ENCODE results near the gene FOXB2. TPM values are rescaled to one million over a fixed set of nuclear protein-coding genes. Genes with fewer than 3 reads are reported as not detected.
"Not testable (repeated sequence)": the region's sequence is repeated elsewhere in the genome, so short reads cannot be mapped to it uniquely, and the experiment has no call there.

FOXB2 gene
- total RNA-seq, 1 experiment from 2014 or later = not detected

DNA sequence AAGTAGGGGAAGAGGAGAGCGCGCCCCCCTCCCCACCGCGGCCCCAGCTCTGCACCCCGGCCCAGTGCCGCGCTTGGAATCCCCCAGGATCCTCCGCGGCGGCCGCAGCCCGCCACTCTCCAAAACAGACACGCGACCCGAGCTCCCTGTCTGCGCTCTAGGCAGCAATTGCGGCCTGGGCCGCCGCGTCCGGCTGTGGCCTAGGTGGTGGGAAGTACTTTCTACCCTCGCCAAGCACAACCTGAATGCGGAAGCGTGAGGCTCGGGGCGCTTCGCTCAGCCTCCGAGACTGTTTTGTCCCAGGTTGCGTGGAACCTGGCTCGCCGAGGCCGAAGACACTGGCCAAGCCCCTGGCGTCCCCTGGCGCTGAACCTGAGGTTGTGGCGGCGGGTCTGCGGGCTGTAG, 3.3 kb upstream of the FOXB2 start:
- no peak for DNase-seq (ENCODE audit: low spot score)

DNA sequence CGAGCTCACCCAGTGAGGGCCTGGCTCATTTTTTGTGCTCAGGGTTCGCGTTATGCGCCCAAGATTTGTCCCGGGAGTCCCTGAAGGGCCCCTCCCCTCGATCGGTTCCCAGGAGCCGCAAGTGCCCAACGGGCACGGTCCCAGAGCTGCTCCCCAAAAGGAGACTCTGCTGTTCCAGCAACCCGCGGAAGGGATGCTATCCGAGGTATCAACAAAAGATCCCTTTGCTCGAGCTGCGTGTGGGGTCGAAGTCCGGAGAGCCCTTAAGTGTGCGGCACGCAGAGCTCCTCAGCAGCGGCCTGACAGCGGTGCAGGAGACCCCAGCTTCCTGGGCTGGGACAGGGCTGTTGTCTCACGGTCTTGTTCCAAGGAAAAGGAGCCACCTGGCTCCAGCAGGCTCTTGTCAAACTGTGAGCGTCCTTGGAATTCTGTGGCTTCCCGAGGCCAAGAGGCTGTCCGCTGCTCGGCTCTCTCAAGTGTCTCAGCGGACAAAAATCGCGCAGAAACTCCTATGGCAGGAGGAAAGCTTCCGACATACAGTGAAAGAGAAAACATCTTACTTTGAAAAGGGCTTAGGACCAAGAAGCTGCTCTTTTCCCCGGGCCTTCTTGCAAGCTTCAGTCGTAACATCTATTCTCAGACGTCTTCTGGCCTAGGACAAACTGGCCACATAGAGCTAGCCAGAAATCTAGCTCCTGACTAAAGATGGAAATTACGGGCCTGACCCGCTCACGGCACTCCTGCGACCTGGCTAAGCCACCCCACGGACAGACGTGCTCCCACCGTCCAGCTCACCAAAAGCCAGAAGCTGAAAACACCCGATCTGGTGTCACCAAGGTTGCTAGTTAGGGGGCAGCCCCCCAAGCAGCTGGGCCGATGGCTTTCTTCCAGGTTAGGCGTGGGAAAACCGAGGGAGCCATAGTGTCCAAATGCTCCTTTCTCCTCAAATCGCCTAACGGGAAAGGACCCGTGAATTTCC, 2.6 kb upstream of the FOXB2 start:
- DNase-seq (ENCODE audit: low spot score) = no peak

DNA sequence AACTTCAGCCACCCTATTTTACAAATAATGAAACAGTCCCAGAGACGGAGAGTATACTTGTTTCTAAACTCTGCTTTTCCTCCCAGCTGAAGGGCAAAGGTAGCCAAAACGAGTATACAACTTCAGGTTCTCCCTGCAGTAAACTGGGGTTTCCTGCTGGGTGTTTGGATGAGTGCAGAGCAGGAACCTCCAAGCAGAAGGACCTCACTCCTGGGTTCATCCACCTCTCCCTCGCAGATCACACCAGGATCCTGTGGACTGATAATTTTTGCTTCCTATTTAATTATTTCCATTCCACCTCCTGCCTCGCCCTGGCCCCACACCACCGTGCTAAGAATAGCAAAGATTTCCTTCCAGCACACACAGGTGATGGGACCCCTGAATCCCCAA, 2.0 kb upstream of the FOXB2 start:
- no peak for DNase-seq (ENCODE audit: low spot score)

DNA sequence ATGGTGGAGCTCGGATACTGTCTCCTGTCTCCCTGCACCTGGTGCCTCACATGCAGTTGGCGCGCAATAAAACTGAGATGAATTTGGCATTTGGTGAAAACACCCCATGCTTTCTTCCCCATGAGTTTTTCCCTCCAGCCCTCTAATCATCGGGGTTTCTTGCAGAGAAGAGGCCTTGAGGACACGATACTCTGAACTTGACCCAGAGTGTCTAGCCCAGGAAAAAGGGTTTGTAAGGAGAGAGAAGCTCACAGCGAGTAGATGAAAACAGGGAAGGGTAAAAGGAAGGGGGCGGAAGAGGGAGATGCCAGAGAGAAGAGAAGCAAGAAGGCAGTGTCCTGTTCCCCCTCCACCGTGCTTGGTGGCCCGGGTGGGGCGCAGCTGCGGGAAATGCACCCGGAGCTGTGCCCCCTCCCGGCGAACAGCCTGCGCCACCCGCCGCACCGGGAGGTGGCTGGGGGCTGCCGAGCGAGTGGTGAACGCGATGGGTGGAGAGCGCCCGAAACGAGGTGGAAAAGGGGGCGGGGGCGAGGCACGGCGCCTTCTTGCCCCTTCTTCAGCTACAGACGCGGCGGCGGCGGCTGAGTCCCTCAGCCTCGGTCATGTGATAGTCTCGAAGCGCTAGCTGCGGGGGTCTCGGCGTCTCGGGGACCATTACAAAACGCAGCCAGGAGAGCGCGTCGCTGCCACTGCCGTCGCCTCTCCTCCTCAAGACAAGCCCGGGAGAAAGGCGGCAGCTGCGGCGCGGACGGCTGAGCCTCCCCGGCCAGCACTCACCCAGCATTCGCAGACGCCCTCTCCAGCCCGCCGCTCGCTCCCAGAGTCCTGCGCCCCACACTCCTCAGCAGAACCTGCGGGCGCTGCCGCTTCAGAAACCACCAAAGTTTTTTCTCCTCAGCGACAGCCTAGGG, 1.1 kb upstream of the FOXB2 start:
- no peak for DNase-seq (ENCODE audit: low spot score)

DNA sequence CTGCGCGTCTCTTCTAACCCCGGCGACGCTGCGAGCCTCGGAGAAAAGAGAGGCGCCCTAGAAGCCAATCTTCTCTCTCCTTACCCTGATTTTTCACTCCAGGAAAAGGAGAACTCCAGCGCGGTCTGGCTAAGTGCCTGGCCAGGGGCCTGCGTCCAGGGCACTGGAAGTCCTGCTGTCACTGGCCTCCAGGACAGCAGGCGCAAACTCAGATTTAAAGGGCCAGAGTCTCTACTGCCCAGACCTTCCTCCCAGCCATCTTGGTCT, 553 bp upstream of the FOXB2 start:
- no peak for DNase-seq (ENCODE audit: low spot score)

DNA sequence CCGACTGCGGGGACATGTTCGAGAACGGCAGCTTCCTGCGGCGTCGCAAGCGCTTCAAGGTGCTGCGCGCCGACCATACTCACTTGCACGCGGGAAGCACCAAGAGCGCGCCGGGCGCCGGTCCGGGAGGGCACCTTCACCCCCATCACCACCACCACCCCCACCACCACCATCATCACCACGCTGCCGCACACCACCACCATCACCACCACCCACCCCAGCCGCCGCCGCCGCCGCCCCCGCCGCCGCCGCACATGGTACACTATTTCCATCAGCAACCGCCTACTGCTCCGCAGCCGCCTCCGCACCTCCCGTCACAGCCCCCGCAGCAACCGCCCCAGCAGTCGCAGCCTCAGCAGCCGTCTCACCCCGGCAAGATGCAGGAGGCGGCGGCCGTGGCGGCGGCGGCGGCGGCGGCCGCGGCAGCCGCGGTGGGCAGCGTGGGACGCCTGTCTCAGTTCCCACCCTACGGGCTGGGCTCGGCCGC, 514 bp downstream of the FOXB2 start:
- DNase-seq (ENCODE audit: low spot score) = no peak

DNA sequence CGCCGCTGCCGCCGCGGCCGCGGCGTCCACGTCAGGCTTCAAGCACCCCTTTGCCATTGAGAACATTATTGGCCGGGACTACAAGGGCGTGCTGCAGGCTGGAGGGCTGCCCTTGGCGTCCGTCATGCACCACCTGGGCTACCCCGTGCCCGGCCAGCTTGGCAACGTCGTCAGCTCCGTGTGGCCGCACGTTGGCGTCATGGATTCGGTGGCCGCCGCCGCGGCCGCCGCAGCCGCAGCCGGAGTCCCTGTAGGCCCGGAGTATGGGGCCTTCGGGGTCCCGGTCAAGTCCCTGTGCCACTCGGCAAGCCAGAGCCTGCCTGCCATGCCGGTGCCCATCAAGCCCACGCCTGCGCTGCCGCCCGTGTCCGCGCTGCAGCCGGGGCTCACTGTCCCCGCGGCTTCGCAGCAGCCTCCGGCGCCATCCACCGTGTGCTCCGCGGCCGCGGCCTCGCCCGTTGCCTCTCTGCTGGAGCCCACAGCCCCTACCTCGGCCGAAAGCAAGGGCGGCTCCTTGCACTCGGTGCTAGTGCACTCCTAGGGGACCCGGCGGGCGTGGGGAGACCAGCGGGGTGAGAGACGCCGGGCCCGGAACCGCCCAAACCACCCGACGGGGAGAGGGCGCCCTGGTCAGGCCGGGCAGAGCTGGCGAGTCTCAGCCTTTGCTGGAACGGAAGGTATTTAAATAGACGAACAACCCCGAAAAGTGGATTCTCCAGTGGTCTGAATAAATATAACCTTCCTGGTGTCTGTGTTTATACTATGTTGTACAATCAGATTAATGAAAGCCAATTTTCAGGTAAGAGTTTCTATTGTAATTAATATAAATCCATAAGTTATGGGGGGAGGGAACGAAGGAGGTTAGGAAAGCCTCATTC, 1.2 kb downstream of the FOXB2 start:
- DNase-seq (ENCODE audit: low spot score) = no peak

DNA sequence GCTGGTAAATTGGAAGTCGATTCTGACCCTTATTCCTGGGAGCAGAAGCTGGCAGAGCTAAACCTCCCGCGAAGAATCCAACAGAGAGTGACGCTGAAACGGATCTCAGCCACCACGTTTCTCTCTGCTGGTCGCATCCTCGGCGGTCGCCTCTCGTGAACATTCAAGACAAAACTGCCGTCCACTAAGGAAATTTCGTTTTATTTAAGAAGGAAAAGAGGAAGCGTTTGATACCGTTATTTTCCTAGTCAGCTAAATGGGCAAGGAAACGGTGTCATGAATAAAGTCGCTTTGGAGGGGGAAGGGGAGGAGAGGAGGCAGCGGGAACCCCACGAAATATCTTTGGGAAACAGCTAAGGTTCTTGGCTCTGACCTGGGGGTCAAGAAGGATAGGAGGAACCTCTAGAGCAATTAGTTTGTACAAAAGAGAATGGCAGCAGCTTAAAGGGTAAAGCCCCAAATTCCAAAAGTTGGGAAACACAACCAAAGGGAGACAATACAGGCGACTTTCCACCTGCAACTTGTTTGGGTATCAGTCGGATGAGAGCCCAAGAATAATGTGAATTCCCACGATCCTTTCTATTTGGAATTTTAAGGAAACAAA, 1.9 kb downstream of the FOXB2 start:
- DNase-seq (ENCODE audit: low spot score) = no peak

DNA sequence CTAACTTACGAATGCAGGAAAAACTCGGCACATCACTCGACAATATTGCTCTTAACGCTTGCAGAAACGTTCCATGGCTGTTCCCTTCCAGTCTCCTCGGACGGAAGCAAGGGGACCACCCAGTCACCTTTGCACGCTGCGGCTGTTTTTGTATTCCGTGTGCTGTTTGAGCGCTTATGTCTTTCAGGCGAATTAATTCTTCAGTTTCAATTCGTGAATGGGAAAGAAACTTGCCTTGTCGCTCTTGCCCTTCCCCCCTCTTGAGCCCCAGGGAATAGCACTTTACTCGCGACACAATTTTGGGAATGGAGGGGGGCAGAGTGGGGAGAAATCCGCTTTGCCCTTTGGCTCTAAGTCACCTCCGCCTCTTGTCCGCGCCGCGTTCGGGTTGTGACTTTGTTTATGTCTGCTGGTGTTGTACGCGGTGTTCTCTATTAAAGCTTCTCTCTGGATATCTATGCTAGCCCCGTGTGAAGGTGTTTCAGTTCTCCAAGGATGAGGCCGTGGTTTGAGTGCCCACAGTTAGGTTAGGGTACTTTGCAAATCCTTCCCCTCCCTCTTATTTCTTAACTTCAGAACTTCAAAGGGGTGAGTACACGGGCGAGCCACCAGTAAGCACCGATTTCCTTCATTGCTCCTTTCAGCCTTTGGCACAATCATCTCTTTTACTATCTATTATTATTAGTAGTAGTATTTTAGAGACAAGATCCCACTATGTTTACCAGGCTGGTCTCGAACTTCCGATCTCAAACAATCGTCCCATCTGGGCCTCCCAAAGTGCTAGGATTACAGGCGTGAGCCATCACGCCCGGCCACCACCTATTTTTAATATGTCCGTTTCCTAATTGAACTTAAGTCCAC, 2.7 kb downstream of the FOXB2 start:
- no peak for DNase-seq (ENCODE audit: low spot score)

DNA sequence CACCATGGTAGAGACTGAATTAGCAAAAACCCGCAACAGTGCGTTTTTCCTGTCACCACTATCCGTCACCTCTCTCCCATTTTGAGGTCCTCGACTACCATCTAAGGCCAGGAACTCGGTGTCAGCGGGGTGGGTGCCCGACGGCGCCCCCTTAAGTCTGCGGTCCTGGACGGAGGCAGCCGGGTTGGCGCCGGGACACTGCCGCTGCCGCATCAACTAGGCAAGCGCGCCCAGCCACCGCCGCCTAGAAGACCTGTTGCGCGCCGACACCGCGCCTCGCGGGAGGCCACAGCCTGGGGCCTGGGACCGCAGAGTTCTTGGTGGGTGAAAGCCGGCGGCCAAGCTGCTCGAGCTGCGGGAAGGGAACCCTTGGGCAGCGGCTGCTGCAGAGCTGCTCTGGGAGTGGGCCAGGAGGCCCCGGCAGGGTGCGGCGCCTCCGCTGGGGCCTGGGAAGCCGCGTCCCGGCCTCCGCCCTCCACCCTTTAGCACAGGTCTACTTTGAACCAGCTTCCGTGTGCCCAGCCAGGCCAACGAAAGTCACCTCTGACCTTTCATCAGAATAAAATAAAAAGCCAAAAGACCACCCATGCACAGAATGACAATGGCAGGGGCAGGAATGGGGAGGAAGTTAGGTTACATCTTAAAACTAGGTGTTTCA, 3.5 kb downstream of the FOXB2 start:
- DNase-seq (ENCODE audit: low spot score) = no peak

DNA sequence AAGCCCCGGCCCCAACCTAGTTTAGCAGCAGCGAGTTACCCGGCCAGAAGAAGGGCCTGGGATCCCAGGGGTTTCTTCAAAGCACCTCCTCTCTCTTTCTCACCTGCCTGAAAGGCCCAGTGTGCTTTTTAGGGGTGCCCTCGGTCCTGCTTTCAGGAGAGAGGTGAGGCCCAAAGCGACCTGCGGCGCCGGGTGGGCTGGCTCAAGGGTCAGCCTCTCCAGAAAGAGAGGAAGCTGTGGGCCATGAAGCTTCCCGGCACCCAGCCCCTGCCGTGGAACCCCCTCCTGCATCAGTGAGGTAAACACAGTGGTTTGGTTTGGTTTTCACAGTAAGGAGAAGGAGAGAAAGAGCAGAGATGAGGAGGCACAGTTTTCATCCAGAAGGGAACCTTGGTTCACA, 4.3 kb downstream of the FOXB2 start:
- DNase-seq (ENCODE audit: low spot score) = no peak

DNA sequence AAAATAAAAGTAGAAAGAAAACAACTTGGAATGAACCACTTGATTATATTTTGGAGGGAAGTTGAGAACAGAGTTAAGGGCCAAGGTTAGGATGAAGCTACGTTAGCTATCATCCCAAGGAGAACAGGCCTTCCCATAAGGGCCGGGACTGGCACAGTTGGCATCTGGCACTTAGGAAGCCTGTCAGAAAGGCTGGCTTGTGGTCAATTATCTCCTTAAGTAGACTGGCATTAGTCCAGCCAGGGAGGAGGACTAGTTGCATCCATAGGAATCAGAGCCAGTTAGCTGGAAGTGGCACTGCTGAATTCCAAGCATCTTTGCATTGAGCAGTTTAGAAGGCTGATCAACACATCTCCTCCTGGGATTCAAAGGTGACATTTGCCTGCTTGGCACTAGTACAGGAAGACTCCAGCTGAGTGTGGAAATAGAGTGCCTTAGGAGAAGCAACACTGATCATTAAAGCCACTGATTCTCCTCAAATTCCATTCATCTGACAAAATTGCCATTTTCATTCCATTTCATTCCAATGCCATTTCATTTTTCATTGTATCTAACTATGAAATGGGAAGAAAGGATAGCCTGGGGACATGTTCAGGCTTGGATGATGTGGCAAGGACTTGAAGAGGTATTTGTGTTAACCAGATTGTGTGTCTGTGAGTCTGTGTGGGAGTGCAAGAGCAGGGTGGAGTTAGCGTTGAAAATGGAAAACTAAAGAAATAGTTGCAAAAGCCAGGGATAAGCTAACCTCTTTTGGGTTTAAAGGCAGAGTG, 5.5 kb downstream of the FOXB2 start:
- DNase-seq (ENCODE audit: low spot score) = peak; percentile 10

DNA sequence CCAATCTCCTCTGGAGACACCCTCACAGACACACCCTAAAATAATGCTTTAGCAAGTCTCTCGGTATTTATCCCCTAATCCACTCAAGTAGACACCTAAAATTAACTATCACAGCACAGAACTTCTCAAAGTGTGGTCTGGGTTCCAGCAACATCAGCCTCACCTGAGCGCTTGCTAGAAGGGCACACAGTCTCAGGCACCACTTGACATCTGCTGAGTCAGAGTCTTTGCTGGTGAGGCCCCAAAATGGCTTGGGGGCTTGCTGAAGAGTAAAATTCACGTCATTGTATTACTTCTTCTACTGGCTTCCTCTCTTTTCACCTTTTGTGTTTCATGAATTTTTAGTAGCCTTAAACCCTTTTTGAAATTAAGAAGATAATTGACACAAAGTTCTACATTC, 9.0 kb downstream of the FOXB2 start:
- no peak for DNase-seq (ENCODE audit: low spot score)

DNA sequence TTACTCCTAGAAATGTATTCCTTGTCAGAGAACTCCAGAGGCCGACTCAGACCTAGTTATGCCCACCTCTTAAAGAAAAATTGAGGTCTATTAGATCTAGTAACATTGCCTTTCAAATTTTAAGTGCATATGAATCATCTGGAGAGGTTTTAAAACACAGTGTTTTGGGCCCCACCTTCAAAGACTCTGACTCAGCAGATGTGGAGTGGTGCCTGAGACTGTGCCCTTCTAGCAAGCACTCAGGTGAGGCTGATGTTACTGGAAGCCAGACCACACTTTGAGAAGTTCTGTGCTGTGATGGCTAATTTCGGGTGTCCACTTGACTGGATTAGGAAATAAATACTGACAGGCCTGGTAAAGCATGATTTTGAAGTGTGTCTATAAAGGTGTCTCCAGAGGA, 10.6 kb downstream of the FOXB2 start:
- no peak for DNase-seq (ENCODE audit: low spot score)

DNA sequence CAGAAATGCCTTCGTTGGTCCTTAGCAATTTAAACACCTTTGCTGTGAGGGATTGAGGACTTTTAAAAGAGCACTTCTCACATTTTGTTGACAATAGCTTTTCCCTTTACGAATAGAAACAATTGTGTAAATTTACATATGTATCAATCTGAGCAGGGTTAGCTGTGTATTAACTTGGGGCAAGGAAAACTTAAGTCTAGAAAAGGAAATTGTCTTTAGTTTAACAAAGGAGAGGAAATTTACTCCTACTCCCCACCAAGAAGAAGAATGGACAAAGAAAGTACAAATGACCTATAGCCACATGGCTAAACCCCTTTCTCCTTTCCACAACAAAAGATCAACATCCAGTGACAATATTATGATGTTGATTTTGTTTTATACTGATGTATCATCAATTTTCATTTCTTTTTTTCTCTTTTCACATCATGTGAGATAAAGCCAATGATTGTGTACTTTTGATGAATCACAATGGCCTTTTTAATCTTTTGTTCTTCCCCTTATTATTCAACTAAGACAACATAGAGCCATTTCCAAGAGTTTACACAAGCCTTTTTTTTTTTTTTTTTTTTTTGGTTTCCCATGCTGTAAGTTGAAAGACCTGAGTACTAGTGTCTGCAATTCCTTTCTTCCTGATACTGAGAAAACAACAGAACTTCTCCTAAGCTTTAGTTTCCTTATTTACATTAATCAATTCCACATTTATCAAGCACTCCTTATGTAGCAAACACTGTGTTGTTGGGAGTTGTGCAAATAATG, 19.0 kb downstream of the FOXB2 start:
- DNase-seq (ENCODE audit: low spot score) = no peak

DNA sequence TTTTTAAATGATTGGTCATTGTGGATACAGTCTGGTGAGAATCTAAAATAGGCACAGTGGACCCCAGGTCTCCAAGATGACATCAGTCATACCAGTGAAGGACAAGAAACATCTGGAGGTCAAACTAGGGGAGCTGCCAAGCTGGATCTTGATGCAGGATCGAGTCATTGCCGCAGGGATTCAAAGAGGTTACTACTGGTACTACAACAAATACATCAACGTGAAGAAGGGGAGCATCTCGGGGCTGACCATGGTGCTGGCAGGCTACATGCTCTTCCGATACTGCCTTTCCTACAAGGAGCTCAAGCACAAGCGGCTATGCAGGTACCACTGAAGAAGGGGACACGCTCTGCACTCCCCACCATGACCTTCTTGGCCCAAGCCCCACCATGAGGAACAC, 20.9 kb downstream of the FOXB2 start:
- DNase-seq (ENCODE audit: low spot score) = no peak

DNA sequence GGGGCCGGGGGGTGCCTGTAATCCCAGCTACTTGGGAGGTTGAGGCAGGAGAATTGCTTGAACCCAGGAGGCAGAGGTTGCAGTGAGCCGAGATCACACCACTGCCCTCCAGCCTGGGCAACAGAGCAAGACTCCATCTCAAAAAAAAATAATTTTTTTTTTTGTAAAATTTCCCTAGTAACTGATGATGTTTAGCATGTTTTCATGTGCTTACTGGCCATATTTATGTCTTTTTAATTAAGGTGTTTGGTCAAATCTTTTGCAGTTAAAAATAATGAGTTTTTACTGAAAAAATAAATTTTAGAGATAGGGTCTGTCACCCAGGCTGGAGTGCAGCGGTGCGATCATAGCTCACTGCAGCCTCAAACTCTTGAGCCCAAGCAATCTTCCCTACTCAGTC, 24.3 kb downstream of the FOXB2 start:
- not testable (repeated sequence) for DNase-seq (ENCODE audit: low spot score)

DNA sequence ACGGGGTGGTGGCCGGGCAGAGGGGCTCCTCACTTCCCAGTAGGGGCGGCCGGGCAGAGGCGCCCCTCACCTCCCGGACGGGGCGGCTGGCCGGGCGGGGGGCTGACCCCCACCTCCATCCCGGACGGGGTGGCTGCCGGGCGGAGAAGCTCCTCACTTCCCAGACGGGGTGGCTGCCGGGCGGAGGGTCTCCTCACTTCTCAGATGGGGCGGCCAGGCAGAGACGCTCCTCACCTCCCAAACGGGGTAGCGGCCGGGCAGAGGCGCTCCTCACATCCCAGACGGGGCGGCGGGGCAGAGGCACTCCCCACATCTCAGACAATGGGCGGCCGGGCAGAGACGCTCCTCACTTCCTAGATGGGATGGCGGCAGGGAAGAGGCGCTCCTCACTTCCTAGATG, 41.2 kb downstream of the FOXB2 start:
- DNase-seq (ENCODE audit: low spot score) = not testable (repeated sequence)

Data from A172 (cell line).